ENCODE measurements around the gene RNF111.

The RNF111 gene

DNA sequence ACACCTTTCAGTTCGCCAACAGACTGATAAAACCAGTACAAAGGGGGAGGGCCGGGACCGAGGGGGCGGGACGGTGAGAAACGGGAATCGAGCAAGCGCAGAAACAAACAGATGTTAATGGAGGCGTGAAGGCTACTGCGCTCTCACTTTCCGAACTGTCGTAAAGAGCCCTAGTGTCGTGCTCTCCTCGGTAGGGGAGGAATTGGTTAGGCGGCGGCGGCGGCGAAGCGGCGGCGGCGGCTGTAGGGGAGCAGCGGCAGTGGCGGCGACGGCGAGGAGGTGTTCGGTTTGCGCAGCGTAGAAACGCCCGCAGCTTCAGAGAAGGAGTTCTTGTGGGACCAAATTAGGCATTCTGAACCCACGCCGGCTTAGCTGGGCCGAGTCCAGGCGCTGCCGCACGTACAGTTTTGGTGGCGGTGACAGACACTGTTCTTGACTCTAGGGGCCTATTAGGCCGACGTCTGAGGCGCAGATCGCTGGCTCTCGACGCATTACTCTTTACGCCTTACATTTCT, at the start of gene RNF111:
Gene RNF111 (plus strand): TSS at position 173 of the 515 bp plus-strand sequence. CDS start 43,160 bp downstream, outside the sequence.
- DNase-seq (ENCODE audit: low read depth in 2 of 2) = peak; percentile 79 to 87

DNA sequence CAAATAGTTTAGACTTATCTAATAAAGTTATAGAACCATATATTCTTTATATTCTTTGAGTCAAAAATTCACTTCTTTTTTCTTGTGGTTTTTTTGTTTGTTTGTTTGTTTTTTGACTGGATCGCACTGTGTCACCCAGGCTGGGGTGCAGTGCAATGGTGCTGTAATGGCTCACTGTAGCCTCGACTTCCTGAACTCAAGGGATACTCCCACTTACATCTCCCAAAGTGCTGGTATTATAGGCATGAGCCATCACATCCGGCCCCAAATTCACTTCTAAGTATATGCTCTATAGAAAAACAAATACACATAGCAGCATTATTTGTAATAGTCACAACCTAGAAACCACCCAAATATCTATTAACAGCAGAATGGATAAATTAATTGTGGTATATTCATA, 40.3 kb upstream of the RNF111 start:
- no peak for DNase-seq (ENCODE audit: low read depth in 2 of 2)

DNA sequence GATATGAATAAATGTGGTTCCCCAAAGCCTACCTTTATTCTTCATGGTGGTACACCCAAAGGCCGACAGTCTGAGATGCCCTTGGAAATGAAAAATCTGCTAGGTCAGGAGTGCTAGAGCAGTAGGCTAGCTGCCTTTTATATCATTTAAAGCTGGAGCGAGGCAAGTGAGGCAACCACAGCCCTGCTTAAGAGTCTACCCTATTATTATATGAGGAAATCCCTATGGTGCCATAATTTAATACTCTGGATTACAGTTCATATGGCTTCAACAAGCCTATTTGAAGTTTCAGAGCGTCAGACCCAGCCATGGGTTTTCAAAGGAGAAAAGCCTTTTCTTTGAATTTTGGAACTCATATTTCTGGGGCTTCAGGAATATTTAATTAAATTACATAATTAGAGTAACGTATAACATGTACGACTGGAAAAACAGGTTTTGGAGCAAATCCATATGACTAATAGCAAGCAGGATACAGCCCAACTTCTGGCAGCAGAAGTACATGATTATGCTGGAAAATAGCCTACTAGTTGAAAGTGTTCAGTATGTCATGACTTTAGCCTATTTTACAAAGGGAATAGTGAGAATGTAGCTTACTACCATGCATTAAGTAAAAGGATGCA, 36.0 kb upstream of the RNF111 start:
- no peak for DNase-seq (ENCODE audit: low read depth in 2 of 2)

DNA sequence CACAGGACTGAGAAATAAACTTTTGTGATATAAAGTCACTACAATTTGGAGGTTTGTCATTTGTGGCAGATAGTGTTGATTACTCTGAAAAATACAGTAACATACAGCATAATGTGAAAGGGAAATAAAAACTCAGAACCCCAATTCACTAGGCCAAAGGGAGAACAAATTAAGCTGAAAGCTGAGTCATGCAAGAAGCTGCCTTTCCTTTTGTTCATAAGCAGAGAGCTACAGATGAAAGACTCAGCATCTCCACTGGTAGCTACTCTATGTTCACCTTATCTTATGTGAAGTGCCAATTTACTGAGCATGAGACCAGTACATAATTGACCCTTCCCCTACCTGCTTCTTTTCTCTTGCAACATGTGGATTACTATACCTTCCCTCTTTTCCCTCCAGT, 34.7 kb upstream of the RNF111 start:
- DNase-seq (ENCODE audit: low read depth in 2 of 2) = no peak

DNA sequence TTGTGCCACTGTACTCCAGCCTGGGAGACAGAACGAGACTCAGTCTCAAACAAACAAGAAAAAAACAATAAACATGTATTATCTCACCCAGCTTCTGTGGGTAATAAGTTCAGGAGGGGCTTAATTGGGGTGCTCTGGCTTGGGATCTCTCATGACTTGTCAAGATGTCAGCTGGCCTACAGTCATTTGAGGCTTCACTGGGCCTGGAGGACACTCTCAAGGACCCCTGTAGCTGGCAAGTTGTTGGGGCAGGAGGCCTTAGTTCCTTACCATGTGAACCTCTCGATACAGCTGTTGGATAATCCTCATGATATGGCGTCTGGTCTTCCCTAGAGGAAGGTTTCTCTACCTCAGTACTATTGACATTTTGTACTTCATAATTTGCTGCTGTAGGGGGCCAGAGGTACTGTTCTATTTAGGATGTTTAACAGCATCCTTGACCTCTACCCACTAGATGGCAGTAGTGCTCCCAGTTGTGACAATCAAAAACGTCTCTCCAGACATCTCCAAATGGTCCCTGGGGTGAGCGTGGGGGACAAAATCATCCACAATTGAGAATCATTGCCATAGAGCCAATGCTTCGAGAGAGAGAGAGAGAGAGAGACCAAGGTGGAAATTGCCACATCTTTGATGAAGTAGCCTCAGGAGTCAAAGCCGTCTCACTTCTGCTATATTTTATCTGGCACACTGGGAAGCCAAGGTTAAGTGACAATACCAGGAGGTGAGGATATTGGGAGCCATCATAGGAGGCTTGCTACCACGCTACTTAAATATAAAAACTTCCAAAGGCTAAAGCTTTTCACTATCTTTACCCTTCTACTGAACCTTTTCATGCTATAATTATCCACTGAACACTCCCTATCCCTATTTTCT, 30.1 kb upstream of the RNF111 start:
- peak; percentile 27 to 46 for DNase-seq (ENCODE audit: low read depth in 2 of 2)

DNA sequence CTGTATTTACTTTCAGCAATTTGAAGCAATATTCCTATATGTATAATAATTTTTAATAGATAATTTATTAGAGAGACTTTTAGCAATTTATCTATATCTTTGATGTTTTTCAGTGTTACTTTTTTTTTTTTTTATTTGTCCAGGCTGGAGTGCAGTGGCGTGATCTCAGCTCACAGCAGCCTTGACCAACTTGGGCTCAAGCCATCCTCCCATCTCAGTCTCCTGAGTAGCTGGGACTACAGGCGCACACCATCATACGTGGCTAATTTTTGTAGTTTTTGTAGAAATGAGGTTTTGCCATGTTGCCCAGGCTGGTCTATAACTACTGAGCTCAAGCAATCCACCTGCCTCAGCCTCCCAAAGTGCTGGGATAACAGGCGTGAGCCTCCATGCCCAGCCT, 28.7 kb upstream of the RNF111 start:
- no peak for DNase-seq (ENCODE audit: low read depth in 2 of 2)

GRCh38 chr15:58962136-58962535, 25.3 kb upstream of the RNF111 start:
- no peak for DNase-seq (ENCODE audit: low read depth in 2 of 2)

GRCh38 chr15:58962662-58963565, 24.5 kb upstream of the RNF111 start:
- no peak for DNase-seq (ENCODE audit: low read depth in 2 of 2)

GRCh38 chr15:58966698-58967097, 20.8 kb upstream of the RNF111 start:
- no peak for DNase-seq (ENCODE audit: low read depth in 2 of 2)

- no peak for DNase-seq (ENCODE audit: low read depth in 2 of 2)
Measured at GRCh38 chr15:58967479-58967878, 20.0 kb upstream of the RNF111 start.

DNA sequence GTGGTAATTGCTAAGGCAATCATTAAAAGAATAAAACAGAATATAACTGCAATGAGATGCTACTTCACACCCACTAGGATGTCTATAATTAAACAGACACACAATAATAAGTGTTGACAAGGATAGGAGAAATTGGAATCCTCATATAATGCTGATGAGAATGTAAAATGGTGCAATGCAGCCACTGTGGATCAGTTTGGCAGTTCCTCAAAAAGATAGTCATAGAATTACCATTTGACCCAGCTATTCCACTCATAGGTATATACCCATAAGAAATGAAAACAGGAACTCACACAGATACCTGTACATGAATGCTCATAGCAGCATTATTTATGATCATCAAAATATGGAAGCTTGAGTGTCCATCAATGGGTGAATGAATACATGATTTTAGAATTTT, 9.6 kb upstream of the RNF111 start:
- no peak for DNase-seq (ENCODE audit: low read depth in 2 of 2)

DNA sequence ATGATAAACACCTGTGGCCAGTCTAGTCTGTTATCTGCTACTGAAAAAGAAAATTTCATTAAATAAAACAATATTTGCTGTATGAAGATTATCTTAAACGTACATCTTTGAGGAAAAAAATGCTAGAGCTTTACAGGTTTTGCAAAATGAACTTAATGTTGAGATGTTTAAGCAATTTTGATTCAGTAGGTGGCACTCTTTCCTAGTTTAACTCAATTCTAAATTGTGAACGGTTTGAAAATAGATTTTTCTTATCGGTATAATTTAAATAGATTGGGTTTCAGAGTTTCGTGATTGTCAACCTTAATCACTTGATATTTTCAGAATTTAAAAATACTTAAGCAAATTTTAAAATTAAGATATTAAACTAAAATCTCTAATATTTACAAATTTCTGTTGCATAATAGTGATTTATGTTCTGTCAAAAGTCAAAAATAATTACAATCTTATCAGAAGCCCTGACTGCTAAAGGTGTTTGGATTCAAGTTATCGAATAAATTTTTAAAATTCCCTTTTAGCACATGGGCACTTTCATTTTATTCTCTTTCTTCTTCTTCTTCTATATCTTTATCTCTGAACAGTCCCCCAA, 7.0 kb upstream of the RNF111 start:
- no peak for DNase-seq (ENCODE audit: low read depth in 2 of 2)

GRCh38 chr15:58981808-58982475, 5.5 kb upstream of the RNF111 start:
- DNase-seq (ENCODE audit: low read depth in 2 of 2) = no peak

- DNase-seq (ENCODE audit: low read depth in 2 of 2) = no peak
Measured at GRCh38 chr15:58983261-58983660, 4.2 kb upstream of the RNF111 start.

- no peak for DNase-seq (ENCODE audit: low read depth in 2 of 2)
Measured at GRCh38 chr15:58985443-58985842, 2.0 kb upstream of the RNF111 start.

- no peak for DNase-seq (ENCODE audit: low read depth in 2 of 2)
Measured at GRCh38 chr15:58987036-58987435, 427 bp upstream of the RNF111 start.

DNA sequence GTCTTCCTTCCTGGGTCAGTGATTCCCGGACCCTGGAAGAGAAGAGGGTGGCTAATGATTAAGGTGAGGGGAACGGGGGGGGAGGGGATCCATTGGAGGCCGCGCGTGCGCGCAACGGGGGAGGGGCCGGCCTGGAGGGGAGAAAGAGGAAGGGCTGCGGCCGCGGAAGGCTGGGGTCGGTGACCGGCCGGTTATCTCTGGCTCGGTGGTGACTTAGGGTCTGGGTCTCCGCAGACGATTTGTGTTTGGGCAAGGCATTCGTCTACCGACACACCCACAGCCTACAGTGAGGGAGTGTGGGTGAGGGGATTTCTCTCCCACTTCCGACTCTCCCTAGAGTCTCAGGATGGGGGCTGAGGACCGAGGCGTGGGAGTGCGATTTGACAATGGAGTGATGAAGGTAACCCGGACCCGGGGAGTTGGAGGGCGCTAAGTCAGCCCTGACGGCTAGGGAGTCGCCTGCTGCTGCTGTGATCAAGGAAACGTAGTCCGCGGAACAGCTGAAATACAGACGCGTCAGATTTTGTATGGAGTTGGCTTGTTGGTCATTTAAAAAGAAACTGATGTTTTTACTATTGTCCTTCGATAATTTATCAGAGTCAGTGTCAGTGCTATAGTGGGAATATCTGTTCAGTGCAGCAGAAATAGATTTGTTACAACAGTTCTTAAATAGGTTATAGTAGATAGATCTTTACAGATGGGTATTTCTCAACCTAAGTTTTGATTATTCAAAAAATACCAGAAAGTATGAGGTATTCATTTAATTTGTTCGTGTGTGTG, 733 bp downstream of the RNF111 start:
- DNase-seq (ENCODE audit: low read depth in 2 of 2) = peak; percentile 29 to 30

- no peak for DNase-seq (ENCODE audit: low read depth in 2 of 2)
Measured at GRCh38 chr15:58992181-58992580, 4.7 kb downstream of the RNF111 start.

DNA sequence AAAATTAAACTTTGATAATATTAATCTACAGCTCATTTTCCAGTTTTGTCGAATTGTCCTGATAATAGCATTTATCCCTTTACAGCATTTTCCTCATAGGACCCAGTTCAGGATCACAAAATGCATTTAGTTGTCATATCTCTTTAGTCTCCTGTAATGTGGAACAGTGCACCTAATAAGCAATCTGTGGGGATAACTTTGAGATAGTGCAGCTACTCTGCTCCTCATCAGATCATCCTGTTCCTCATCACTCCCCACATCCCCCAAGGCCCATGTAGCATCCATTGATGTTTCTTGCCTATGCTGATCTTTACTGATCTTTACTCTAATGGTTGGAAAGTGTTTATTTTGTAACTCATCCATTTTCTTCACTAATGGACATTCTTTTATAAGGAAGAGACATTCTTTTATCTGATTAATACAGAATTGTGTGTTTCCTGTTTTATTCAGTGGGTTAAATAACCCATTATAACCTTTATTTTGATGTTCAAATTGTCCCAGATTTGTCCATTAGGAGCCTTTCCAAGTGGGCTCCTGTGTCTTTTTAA, 7.5 kb downstream of the RNF111 start:
- no peak for DNase-seq (ENCODE audit: low read depth in 2 of 2)

GRCh38 chr15:58999694-59000093, 12.2 kb downstream of the RNF111 start:
- no peak for DNase-seq (ENCODE audit: low read depth in 2 of 2)

All from stimulated activated CD4-positive, alpha-beta T cell treated with anti-CD3 and anti-CD28 coated beads, Interleukin-15, amount 100 ng/mL, for 48 hours (primary cell).